Erythroblast (primary cell): ENCODE data around the gene NTRK2.

Experiments used
- GATA1 ChIP-seq: IDR thresholded peaks from 2 replicates; pipeline ENCODE4 v1.6.1; 2011; ENCODE audit warnings: low read depth, mild to moderate bottlenecking, control low read depth, low read length, moderate library complexity
- POLR2A ChIP-seq: IDR thresholded peaks from 2 replicates; pipeline ENCODE4 v1.6.1; 2011; ENCODE audit warnings: mild to moderate bottlenecking, low read length

DNA sequence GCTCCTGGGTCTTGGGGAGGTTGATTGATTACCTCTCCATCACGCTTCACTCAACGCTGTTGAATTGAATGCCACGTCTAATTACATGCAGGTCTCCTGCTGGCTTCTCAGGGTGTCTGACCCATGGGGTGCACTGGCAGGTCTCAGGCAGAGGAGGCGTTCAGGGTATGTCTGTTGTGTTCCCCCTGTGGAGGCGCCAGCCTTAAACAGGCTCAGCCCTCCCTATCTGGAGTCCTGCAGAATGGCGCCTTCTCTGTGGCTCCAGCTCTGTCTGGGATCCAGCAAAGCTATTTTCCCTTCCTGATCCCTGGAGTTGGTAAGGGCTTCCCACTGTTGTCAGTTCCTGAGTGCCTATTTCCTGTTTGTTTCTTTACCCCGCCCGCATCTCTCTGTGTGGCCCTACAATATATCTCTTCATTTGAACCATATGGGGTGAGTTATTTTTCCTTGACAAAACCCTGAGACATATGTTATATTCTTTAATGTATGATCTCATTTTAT lies 150.0 kb downstream of the NTRK2 start:
- TF ChIP-seq POLR2A (no peak), GATA1 (no peak)
